Measurements from ENCODE around the gene NRAS. TPM values are rescaled to one million over a fixed set of nuclear protein-coding genes. Genes with fewer than 3 reads are reported as not detected.
A peak's percentile ranks its signal among the peaks of the same experiment; 100 is the strongest.
"Not testable (repeated sequence)": the region's sequence is repeated elsewhere in the genome, so short reads cannot be mapped to it uniquely, and the experiment has no call there.

NRAS gene
- 61.4 and 91.2 TPM in 2 replicates for total RNA-seq (2014; rRNA removed; shearing (Covaris generic))

GRCh38 chr1:114716304-114717170 lies at the start of gene NRAS:
NRAS (minus strand) TSS chr1:114716771; CDS start chr1:114716160, 611 bp downstream.
- in situ Hi-C loops (cut with HindIII; ENCODE audit: low sequenced_read_pairs), result no loop called here
- peak; percentile 78 for DNase-seq (ENCODE audit: low spot score)

- no peak for DNase-seq (ENCODE audit: low spot score)
These were observed 48.1 kb upstream of the NRAS start for GRCh38 chr1:114764689-114765088.

GRCh38 chr1:114758256-114758832 lies 41.8 kb upstream of the NRAS start:
- in situ Hi-C loops (cut with HindIII; ENCODE audit: low sequenced_read_pairs), result no loop called here
- DNase-seq (ENCODE audit: low spot score), result no peak

More at GRCh38 chr1:114764689-114765088, 48.1 kb upstream of the NRAS start:
- in situ Hi-C loops (cut with HindIII; ENCODE audit: low sequenced_read_pairs), result no loop called here

- in situ Hi-C loops (cut with HindIII; ENCODE audit: low sequenced_read_pairs), result no loop called here
- peak; percentile 97 for DNase-seq (ENCODE audit: low spot score)
These were observed 41.1 kb upstream of the NRAS start, which contains the start of gene CSDE1 for GRCh38 chr1:114757455-114758255. CSDE1 (minus strand) TSS chr1:114757984; CDS start chr1:114739890, 18,094 bp downstream.

- no peak for DNase-seq (ENCODE audit: low spot score)
- in situ Hi-C loops (cut with HindIII; ENCODE audit: low sequenced_read_pairs), result no loop called here
These were observed 40.4 kb upstream of the NRAS start for GRCh38 chr1:114756949-114757454.

GRCh38 chr1:114756009-114756892 lies 39.7 kb upstream of the NRAS start:
- in situ Hi-C loops (cut with HindIII; ENCODE audit: low sequenced_read_pairs), result no loop called here
- no peak for DNase-seq (ENCODE audit: low spot score)

- in situ Hi-C loops (cut with HindIII; ENCODE audit: low sequenced_read_pairs), result no loop called here
- DNase-seq (ENCODE audit: low spot score), result no peak
These were observed 38.7 kb upstream of the NRAS start for GRCh38 chr1:114755006-114755931.

GRCh38 chr1:114753702-114754101 lies 37.1 kb upstream of the NRAS start:
- in situ Hi-C loops (cut with HindIII; ENCODE audit: low sequenced_read_pairs); DNase-seq (ENCODE audit: low spot score): not testable (repeated sequence)

- in situ Hi-C loops (cut with HindIII; ENCODE audit: low sequenced_read_pairs), result no loop called here
- DNase-seq (ENCODE audit: low spot score), result no peak
These were observed 36.6 kb upstream of the NRAS start for GRCh38 chr1:114753143-114753542.

- DNase-seq (ENCODE audit: low spot score), result peak; percentile 27
- in situ Hi-C loops (cut with HindIII; ENCODE audit: low sequenced_read_pairs), result no loop called here
These were observed 34.2 kb upstream of the NRAS start for GRCh38 chr1:114750780-114751179.

GRCh38 chr1:114749835-114750234 lies 33.3 kb upstream of the NRAS start:
- DNase-seq (ENCODE audit: low spot score), result no peak
- in situ Hi-C loops (cut with HindIII; ENCODE audit: low sequenced_read_pairs), result no loop called here

GRCh38 chr1:114746450-114747121 lies 30.0 kb upstream of the NRAS start:
- DNase-seq (ENCODE audit: low spot score), result no peak
- in situ Hi-C loops (cut with HindIII; ENCODE audit: low sequenced_read_pairs), result no loop called here

- in situ Hi-C loops (cut with HindIII; ENCODE audit: low sequenced_read_pairs), result no loop called here
- DNase-seq (ENCODE audit: low spot score), result no peak
These were observed 28.7 kb upstream of the NRAS start for GRCh38 chr1:114745291-114745690.

- in situ Hi-C loops (cut with HindIII; ENCODE audit: low sequenced_read_pairs), result no loop called here
- no peak for DNase-seq (ENCODE audit: low spot score)
These were observed 25.6 kb upstream of the NRAS start for GRCh38 chr1:114741963-114742746.

- DNase-seq (ENCODE audit: low spot score), result no peak
- in situ Hi-C loops (cut with HindIII; ENCODE audit: low sequenced_read_pairs), result no loop called here
These were observed 23.8 kb upstream of the NRAS start for GRCh38 chr1:114740331-114740730.

GRCh38 chr1:114737314-114737849 lies 20.8 kb upstream of the NRAS start:
- in situ Hi-C loops (cut with HindIII; ENCODE audit: low sequenced_read_pairs), result no loop called here
- no peak for DNase-seq (ENCODE audit: low spot score)
